Spleen (tissue), 7 donors: ENCODE data around the gene FUT1.

Experiments
- CTCF ChIP-seq, 11 experiments: fragments of 200-600 bp in 7 of 11; fragments of 450-650 bp in 4 of 11; sonication (generic) in 4 of 11; IDR thresholded peaks in 8 of 11; conservative IDR thresholded peaks in 3 of 11; 1 replicate in 7 of 11; 2 replicates in 4 of 11; pipeline versions ENCODE4 v1.4.0 to v1.8.0; 2016 to 2021; ENCODE audit warnings: antibody characterized with exemption in 11 of 11, inconsistent platforms in 4 of 11, mild to moderate bottlenecking in 1 of 11
- POLR2A ChIP-seq, 3 donors: fragments of 450-650 bp; IDR thresholded peaks; one replicate each; pipeline ENCODE4 v1.5.1; 2017; ENCODE audit warnings: antibody characterized with exemption in 3 of 3, mild to moderate bottlenecking in 1 of 3
- POLR2AphosphoS5 ChIP-seq, 3 donors: sonication (generic); formaldehyde crosslinking; IDR thresholded peaks; one replicate each; pipeline ENCODE4 v1.5.1; 2017; ENCODE audit warnings: antibody characterized with exemption in 3 of 3
- donor health status: DM: no; HTN: no; CAD: no; lungs with moderate emphysema.
- donor health status: DM: no; HTN: no; CAD: no.
- donor health status: DM: no; HTN: no; CAD: no.

GRCh38 chr19:48799358-48800300 lies 47.2 kb upstream of the FUT1 start:
- TF ChIP-seq CTCF (IDR thresholded peaks at IDR 0.05 in 8 of 11, conservative IDR thresholded peaks at IDR 0.05 in 3 of 11) (no peak), POLR2A (IDR thresholded peaks at IDR 0.05) (no peak), POLR2AphosphoS5 (IDR thresholded peaks at IDR 0.05) (peak in 1 of 3 donors; percentile 5)
